PC-9 (cell line): ENCODE measurements around the gene TJP3. TPM values are rescaled to one million over a fixed set of nuclear protein-coding genes. Genes with fewer than 3 reads are reported as not detected.

Source experiments
- BruUV-seq: library from RNA; stranded (reverse); fragments of 400-500 nt; replicated peaks from 2 replicates; lab custom pipeline; 2021; lab: Mats Ljungman, UMichigan
- CTCF ChIA-PET: fragments of 300-600 bp; sonication (Branson Sonifier 250); formaldehyde crosslinking; loops from one replicate; lab custom pipeline; 2022; ENCODE audit warnings: antibody characterized with exemption; lab: Charles Lee
- POLR2A ChIA-PET: fragments of 300-600 bp; sonication (Branson Sonifier 250); formaldehyde crosslinking; loops from one replicate; lab custom pipeline; 2022; ENCODE audit warnings: antibody characterized with exemption; ENCODE audit not compliant: unreplicated experiment; lab: Charles Lee
- DNase-seq, 2 experiments: peaks; one replicate each; pipeline versions ENCODE4 v3.0.0 to v3.0.0-alpha.2; 2015 to 2022; ENCODE audit warnings: mixed read lengths in 1 of 2
- H2AFZ ChIP-seq: fragments of 200-600 bp; sonication (generic); 2 replicates; pipeline ENCODE4 v1.8.1; 2017; ENCODE audit warnings: antibody characterized with exemption
- H3F3A ChIP-seq: fragments of 200-600 bp; sonication (generic); 2 replicates; pipeline ENCODE4 v1.8.1; 2017; ENCODE audit warnings: antibody characterized with exemption, mild to moderate bottlenecking, low read depth; ENCODE audit not compliant: insufficient read depth
- H3K27ac ChIP-seq: fragments of 200-600 bp; sonication (generic); 2 replicates; pipeline ENCODE4 v1.6.1; 2016; ENCODE audit warnings: mixed run types
- H3K27me3 ChIP-seq: fragments of 200-600 bp; sonication (generic); 2 replicates; pipeline ENCODE4 v1.6.1; 2016; ENCODE audit warnings: low read depth, mixed run types; ENCODE audit not compliant: insufficient read depth
- H3K36me3 ChIP-seq: fragments of 200-600 bp; sonication (generic); 2 replicates; pipeline ENCODE4 v1.6.1; 2016; ENCODE audit warnings: low read depth, mixed run types
- H3K4me1 ChIP-seq: fragments of 200-600 bp; sonication (generic); replicated peaks from 2 replicates; pipeline ENCODE4 v1.6.1; 2016; ENCODE audit warnings: mixed run types; ENCODE audit not compliant: insufficient read depth
- H3K4me2 ChIP-seq: fragments of 200-600 bp; sonication (generic); 2 replicates; pipeline ENCODE4 v1.6.1; 2017; ENCODE audit warnings: mixed run types
- H3K4me3 ChIP-seq: fragments of 200-600 bp; sonication (generic); 2 replicates; pipeline ENCODE4 v1.6.1; 2016; ENCODE audit warnings: mixed run types
- H3K79me2 ChIP-seq: fragments of 200-600 bp; sonication (generic); 2 replicates; pipeline ENCODE4 v1.6.1; 2017; ENCODE audit warnings: low read depth, mixed run types
- H3K9me2 ChIP-seq: fragments of 200-600 bp; sonication (generic); 2 replicates; pipeline ENCODE4 v1.8.1; 2017; ENCODE audit warnings: mild to moderate bottlenecking; ENCODE audit not compliant: insufficient read depth
- H3K9me3 ChIP-seq: fragments of 200-600 bp; sonication (generic); 2 replicates; pipeline ENCODE4 v1.8.1; 2016; ENCODE audit warnings: low read depth; ENCODE audit not compliant: insufficient read depth
- H4K20me1 ChIP-seq: fragments of 200-600 bp; sonication (generic); 2 replicates; pipeline ENCODE4 v1.8.1; 2017; ENCODE audit not compliant: insufficient read depth
- CTCF ChIP-seq: fragments of 200-600 bp; sonication (generic); conservative IDR thresholded peaks from 2 replicates; pipeline ENCODE4 v1.6.1; 2017; ENCODE audit warnings: mixed run types, antibody characterized with exemption, mild to moderate bottlenecking, moderate library complexity
- EZH2 ChIP-seq: fragments of 200-600 bp; sonication (generic); IDR thresholded peaks from 2 replicates; pipeline ENCODE4 v1.8.0; 2017; ENCODE audit warnings: antibody characterized with exemption, low read depth
- intact Hi-C: fragments of 100-400 bp; cut with micrococcal nuclease; formaldehyde crosslinking; loops from one replicate; pipeline ENCODE4 v1.10.0; 2022; ENCODE audit not compliant: unreplicated experiment
- total RNA-seq: library from RNA; stranded (reverse); gene quantifications from 2 replicates; pipeline ENCODE4 v1.2.3, GENCODE V29; 2021

TJP3 gene
- total RNA-seq, 1 experiment from 2014 or later = 56.8 TPM

GRCh38 chr19:3774621-3775373, 66.6 kb downstream of the TJP3 start:
- DNase-seq = no peak
- Histone ChIP-seq H3K27me3 (no peaks in the 10 kb centered on the region), H3F3A (no peaks in the 10 kb centered on the region), H3K4me3 (no peak overlapping the region), H3K27ac (no peak overlapping the region), H3K9me3 (no peaks in the 10 kb centered on the region), H3K4me2 (no peak overlapping the region), H2AFZ (no peak overlapping the region), H3K36me3 (no peaks in the 10 kb centered on the region), H3K9me2 (no peaks in the 10 kb centered on the region), H4K20me1 (no peaks in the 10 kb centered on the region), H3K4me1 (no peaks in the 10 kb centered on the region), H3K79me2 (no peaks in the 10 kb centered on the region)
- no TSS peak for BruUV-seq
- ChIA-PET POLR2A (no interaction called here), CTCF (no interaction called here)
- no peak for TF ChIP-seq CTCF
- no peak for TF ChIP-seq EZH2
- intact Hi-C loops = no loop called here

- H4K20me1 ChIP-seq = no peaks in the 10 kb centered on the region
- H3K27ac ChIP-seq = no peak overlapping the region
- no peak overlapping the region for H2AFZ ChIP-seq
- no peaks in the 10 kb centered on the region for H3K4me1 ChIP-seq
- H3K27me3 ChIP-seq = no peaks in the 10 kb centered on the region
- H3F3A ChIP-seq = no peaks in the 10 kb centered on the region
- ChIA-PET POLR2A (no interaction called here), CTCF (no interaction called here)
- DNase-seq = no peak
- H3K36me3 ChIP-seq = no peaks in the 10 kb centered on the region
- no peaks in the 10 kb centered on the region for H3K9me3 ChIP-seq
- H3K4me3 ChIP-seq = no peak overlapping the region
- intact Hi-C loops = no loop called here
- TF ChIP-seq EZH2 (no peak), CTCF (no peak)
- BruUV-seq = no TSS peak
- no peaks in the 10 kb centered on the region for H3K79me2 ChIP-seq
- H3K4me2 ChIP-seq = no peak overlapping the region
- H3K9me2 ChIP-seq = no peaks in the 10 kb centered on the region
Measured at GRCh38 chr19:3775374-3775711, 67.2 kb downstream of the TJP3 start.

- intact Hi-C loops = no loop called here
- no peak for TF ChIP-seq EZH2
- no peak for TF ChIP-seq CTCF
- Histone ChIP-seq H3K4me3 (no peak overlapping the region), H3K27ac (no peak overlapping the region), H3F3A (no peaks in the 10 kb centered on the region), H3K27me3 (no peaks in the 10 kb centered on the region), H3K9me3 (no peaks in the 10 kb centered on the region), H3K36me3 (no peaks in the 10 kb centered on the region), H3K4me1 (no peaks in the 10 kb centered on the region), H2AFZ (no peak overlapping the region), H3K9me2 (no peaks in the 10 kb centered on the region), H4K20me1 (no peaks in the 10 kb centered on the region), H3K79me2 (no peaks in the 10 kb centered on the region), H3K4me2 (no peak overlapping the region)
- DNase-seq = no peak
- no TSS peak for BruUV-seq
- ChIA-PET CTCF (no interaction called here), POLR2A (no interaction called here)
Measured at GRCh38 chr19:3775831-3776230, 67.6 kb downstream of the TJP3 start.
